ENCODE results near the gene KDELR3. TPM values are rescaled to one million over a fixed set of nuclear protein-coding genes. Genes with fewer than 3 reads are reported as not detected.

Gene KDELR3
- total and polyA plus RNA-seq, 2 donors (not counting 3 experiments of a cell fraction or from before 2014, with no cell fraction given) = 28.6 to 61.3 TPM

- Histone ChIP-seq H3K4me3 (replicated peaks in 1 of 3; ENCODE audit: insufficient read depth in 1 of 3, low read depth in 1 of 3, low read length in 3 of 3) (no peak overlapping the region), H3K27me3 (ENCODE audit: control insufficient read depth in 2 of 2, insufficient read depth in 2 of 2, low read length in 2 of 2) (no peaks in the 10 kb centered on the region), H3K9ac (replicated peaks; ENCODE audit: extremely low read depth, insufficient read depth, low read length) (no peak overlapping the region), H3K9me3 (replicated peaks; ENCODE audit: control insufficient read depth, insufficient read depth, low read length) (no peaks in the 10 kb centered on the region), H2AFZ (ENCODE audit: low read depth, low read length) (no peak overlapping the region), H3K4me2 (ENCODE audit: insufficient read depth, low read length) (no peak overlapping the region), H4K20me1 (replicated peaks; ENCODE audit: control insufficient read depth, extremely low read depth, insufficient read depth, low read length) (no peaks in the 10 kb centered on the region), H3K4me1 (ENCODE audit: control insufficient read depth, extremely low read depth, insufficient read depth, low read length) (no peaks in the 10 kb centered on the region), H3K27ac (ENCODE audit: insufficient read depth, low read depth, low read length) (no peak overlapping the region), H3K36me3 (ENCODE audit: control insufficient read depth in 2 of 2, extremely low read depth in 1 of 2, insufficient read depth in 2 of 2, low read length in 2 of 2) (no peaks in the 10 kb centered on the region), H3K9me1 (replicated peaks; ENCODE audit: control insufficient read depth, extremely low read depth, insufficient read depth, low read length) (no peaks in the 10 kb centered on the region), H3K79me2 (ENCODE audit: control insufficient read depth, insufficient read depth, low read length) (no peaks in the 10 kb centered on the region)
- intact Hi-C loops (cut with micrococcal nuclease) = no loop called here
- no TSS peak for BruUV-seq (replicated peaks)
- TF ChIP-seq, protein P1, sequence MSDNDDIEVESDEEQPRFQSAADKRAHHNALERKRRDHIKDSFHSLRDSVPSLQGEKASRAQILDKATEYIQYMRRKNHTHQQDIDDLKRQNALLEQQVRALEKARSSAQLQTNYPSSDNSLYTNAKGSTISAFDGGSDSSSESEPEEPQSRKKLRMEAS (IDR thresholded peaks at IDR 0.05; ENCODE audit: insufficient read depth, insufficient read length) = no peak
- TF ChIP-seq MYC (IDR thresholded peaks at IDR 0.05; ENCODE audit: low read depth, low read length) = no peak
- TF ChIP-seq JUN (IDR thresholded peaks at IDR 0.05; ENCODE audit: borderline replicate concordance, insufficient read depth, insufficient read length, low read depth) = no peak
- no peak for TF ChIP-seq POLR2AphosphoS5 (IDR thresholded peaks at IDR 0.05; ENCODE audit: insufficient read depth, low read depth, low read length)
- no peak for TF ChIP-seq FOS (IDR thresholded peaks at IDR 0.05; ENCODE audit: borderline replicate concordance, insufficient read depth, low read length)
- no peak for TF ChIP-seq CTCF (IDR thresholded peaks at IDR 0.05; ENCODE audit: extremely low read depth in 1 of 2, insufficient read depth in 1 of 2, low read depth in 1 of 2, low read length in 2 of 2)
- TF ChIP-seq EZH2 (IDR thresholded peaks at IDR 0.05; ENCODE audit: borderline replicate concordance, low read depth, low read length, severe bottlenecking) = no peak
- TF ChIP-seq POLR2A (IDR thresholded peaks at IDR 0.05; ENCODE audit: low read depth, low read length) = no peak
- TF ChIP-seq GATA2 (IDR thresholded peaks at IDR 0.05; ENCODE audit: insufficient read depth, insufficient read length, low read depth, low read length) = no peak
- FAIRE-seq (no peak), DNase-seq (ENCODE audit: low read depth, low spot score) (no peak)
- ChIA-PET POLR2A (interaction anchor here (0.7 kb wide), 1 partner anchor 11 kb away, joined by 5 read pairs; no protein-coding TSS in a partner anchor), CTCF (interaction anchor here (1.0 to 2.8 kb wide), 4 partner anchors 18 to 383 kb away, joined by 3 to 8 read pairs (median 6); no protein-coding TSS in a partner anchor)
- dilution Hi-C loops (cut with MboI; ENCODE audit: extremely low pct_ligation_motif_present, low sequenced_read_pairs) = no loop called here
Measured at GRCh38 chr22:38435010-38435409, 32.9 kb upstream of the KDELR3 start.

All from endothelial cell of umbilical vein (primary cell).